GM12878 (cell line): ENCODE data around the gene RAB6B. TPM values are rescaled to one million over a fixed set of nuclear protein-coding genes. Genes with fewer than 3 reads are reported as not detected.
A peak's percentile ranks its signal among the peaks of the same experiment; 100 is the strongest.

Experiments used
- ATAC-seq: fragments of 200-7000 bp; cut with Tn5 transposase; 3 replicates; pipeline ENCODE4 v1.9.1; 2020; ENCODE audit warnings: mild to moderate bottlenecking, moderate library complexity
- BruUV-seq: library from RNA; stranded (reverse); fragments of 400-500 nt; replicated peaks from 2 replicates; lab custom pipeline; 2021; lab: Mats Ljungman, UMichigan
- CTCF ChIA-PET: fragments of 300-600 bp; sonication (Branson Sonifier 250); formaldehyde crosslinking; extraction: SDS; loops from one replicate; lab custom pipeline; 2021; ENCODE audit warnings: inconsistent platforms; lab: Yijun Ruan, JAX
- POLR2A ChIA-PET: fragments of 350-600 bp; formaldehyde crosslinking; extraction: SDS; loops from one replicate; lab custom pipeline; 2021; ENCODE audit warnings: inconsistent platforms; lab: Charles Lee
- RAD21 ChIA-PET: fragments of 300-600 bp; sonication (Branson Sonifier 250); formaldehyde crosslinking; loops from one replicate; lab custom pipeline; 2023; ENCODE audit warnings: antibody characterized with exemption; ENCODE audit not compliant: unreplicated experiment; lab: Charles Lee
- SMC1A ChIA-PET: fragments of 300-600 bp; sonication (Branson Sonifier 250); formaldehyde crosslinking; loops from one replicate; lab custom pipeline; 2023; ENCODE audit not compliant: unreplicated experiment, uncharacterized antibody; lab: Charles Lee
- DNase-seq: peaks from one replicate; pipeline ENCODE4 v3.0.0-alpha.2; 2011; ENCODE audit warnings: low read depth, low spot score
- FAIRE-seq: peaks from 3 replicates; lab custom pipeline; 2011; peaks lifted over from hg19 to GRCh38; lab: Jason Lieb, UNC
- H2AFZ ChIP-seq: 2 replicates; pipeline ENCODE4 v1.6.0; 2011; ENCODE audit warnings: low read depth, low read length, control low read depth; ENCODE audit not compliant: control insufficient read depth
- H3K27ac ChIP-seq: 2 replicates; pipeline ENCODE4 v1.5.1; 2011; ENCODE audit warnings: control low read depth; ENCODE audit not compliant: control insufficient read depth, insufficient read depth
- H3K27me3 ChIP-seq, 2 experiments: replicated peaks in 1 of 2; 2 replicates each; pipeline versions ENCODE4 v1.6.0 to v1.6.1; 2011; ENCODE audit warnings: low read length in 1 of 2; ENCODE audit not compliant: control insufficient read depth in 2 of 2, insufficient read depth in 2 of 2
- H3K36me3 ChIP-seq, 2 experiments: 2 replicates each; pipeline ENCODE4 v1.5.1; 2011; ENCODE audit warnings: low read length in 1 of 2; ENCODE audit not compliant: control insufficient read depth in 2 of 2, insufficient read depth in 2 of 2
- H3K4me1 ChIP-seq: 2 replicates; pipeline ENCODE4 v1.6.1; 2011; ENCODE audit warnings: mild to moderate bottlenecking, low read length, moderate library complexity, mixed read lengths; ENCODE audit not compliant: control insufficient read depth, insufficient read depth
- H3K4me2 ChIP-seq: 2 replicates; pipeline ENCODE4 v1.6.0; 2011; ENCODE audit warnings: control low read depth; ENCODE audit not compliant: control insufficient read depth, insufficient read depth
- H3K4me3 ChIP-seq: fragments of 200-600 bp; sonication (generic); 2 replicates; pipeline ENCODE4 v1.5.1; 2016
- H3K79me2 ChIP-seq: 2 replicates; pipeline ENCODE4 v1.6.0; 2011; ENCODE audit warnings: low read length; ENCODE audit not compliant: control insufficient read depth, insufficient read depth
- H3K9ac ChIP-seq: 2 replicates; pipeline ENCODE4 v1.8.0; 2011; ENCODE audit warnings: low read length, control low read depth, mixed read lengths; ENCODE audit not compliant: control insufficient read depth, insufficient read depth
- H3K9me3 ChIP-seq: replicated peaks from 3 replicates; pipeline ENCODE4 v1.5.1; 2011; ENCODE audit warnings: mild to moderate bottlenecking, low read length; ENCODE audit not compliant: control insufficient read depth, insufficient read depth
- H4K20me1 ChIP-seq: 2 replicates; pipeline ENCODE4 v1.6.0; 2011; ENCODE audit not compliant: control insufficient read depth, insufficient read depth
- BACH1 ChIP-seq: fragments of 450-650 bp; IDR thresholded peaks from 2 replicates; pipeline ENCODE4 v1.6.1; 2017; ENCODE audit warnings: mild to moderate bottlenecking, borderline replicate concordance
- CUX1 ChIP-seq: IDR thresholded peaks from 2 replicates; pipeline ENCODE4 v1.6.1; 2012; ENCODE audit warnings: improper control_type of control experiment, low read depth, low read length; ENCODE audit not compliant: insufficient replicate concordance
- JUNB ChIP-seq: IDR thresholded peaks from 2 replicates; pipeline ENCODE4 v1.6.1; 2016; ENCODE audit warnings: antibody characterized with exemption, mild to moderate bottlenecking
- NFIC ChIP-seq: IDR thresholded peaks from 2 replicates; pipeline ENCODE4 v1.6.1; 2012; ENCODE audit warnings: low read depth, mild to moderate bottlenecking, inconsistent platforms, low read length, moderate library complexity
- SMAD1 ChIP-seq: fragments of 450-650 bp; IDR thresholded peaks from 2 replicates; pipeline ENCODE4 v1.6.1; 2018; ENCODE audit warnings: mild to moderate bottlenecking, low read depth; ENCODE audit not compliant: partially characterized antibody
- SPI1 ChIP-seq: IDR thresholded peaks from 2 replicates; pipeline ENCODE4 v1.6.1; 2011; ENCODE audit warnings: low read depth, mild to moderate bottlenecking, low read length, moderate library complexity, borderline replicate concordance; ENCODE audit not compliant: insufficient read depth
- ZNF24 ChIP-seq: fragments of 450-650 bp; IDR thresholded peaks from 2 replicates; pipeline ENCODE4 v1.6.1; 2017; ENCODE audit warnings: antibody characterized with exemption, mild to moderate bottlenecking
- WGBS: methylation state at CpG from one replicate; pipeline ENCODE4 v1.1.6; 2016; ENCODE audit warnings: low lambda C conversion rate; ENCODE audit not compliant: insufficient replicate concordance, insufficient coverage; ENCODE audit errors: missing lambda C conversion rate; 5-methylcytosine and 5-hydroxymethylcytosine counted together
- in situ Hi-C: fragments of 300-500 bp; cut with MboI; formaldehyde crosslinking; loops from 9 replicates; pipeline ENCODE4 v1.14.3; 2018; ENCODE audit warnings: mixed read lengths
- intact Hi-C: fragments of 100-400 bp; cut with micrococcal nuclease; formaldehyde crosslinking; loops from one replicate; pipeline ENCODE4 v1.14.2; 2022; ENCODE audit not compliant: unreplicated experiment
- polyA plus RNA-seq, 11 experiments: library from polyadenylated mRNA; depleted of rRNA in 4 of 11; unstranded in 6 of 11; stranded (reverse) in 5 of 11; fragments of >200 nt; fragmentation: Nextera tagmentation in 4 of 11; fragmentation: Illumina TruSeq in 1 of 11; extraction: Ambion mirVana in 4 of 11; extraction: Trizol in 1 of 11; gene quantifications; 1 replicate in 1 of 11; 2 replicates in 10 of 11; pipeline versions ENCODE4 v1.2.1 to v1.2.3, GENCODE V29; 2011 to 2016; ENCODE audit warnings: inconsistent platforms in 2 of 11, missing spikeins in 2 of 11, low read depth in 1 of 11
- total RNA-seq, 4 experiments: library from RNA; depleted of rRNA in 3 of 4; stranded (reverse); fragments of >200 nt in 3 of 4; fragmentation: Illumina TruSeq in 1 of 4; extraction: Trizol in 1 of 4; gene quantifications; 2 replicates each; pipeline versions ENCODE4 v1.2.1 to v1.2.3, GENCODE V29; 2013 to 2021

Gene RAB6B
- total and polyA plus RNA-seq, 10 of the 15 experiments (the other 5 are each of a cell fraction or from before 2014, with no cell fraction given) = 0.01 to 0.16 (median 0.04) TPM; not detected in 5

DNA sequence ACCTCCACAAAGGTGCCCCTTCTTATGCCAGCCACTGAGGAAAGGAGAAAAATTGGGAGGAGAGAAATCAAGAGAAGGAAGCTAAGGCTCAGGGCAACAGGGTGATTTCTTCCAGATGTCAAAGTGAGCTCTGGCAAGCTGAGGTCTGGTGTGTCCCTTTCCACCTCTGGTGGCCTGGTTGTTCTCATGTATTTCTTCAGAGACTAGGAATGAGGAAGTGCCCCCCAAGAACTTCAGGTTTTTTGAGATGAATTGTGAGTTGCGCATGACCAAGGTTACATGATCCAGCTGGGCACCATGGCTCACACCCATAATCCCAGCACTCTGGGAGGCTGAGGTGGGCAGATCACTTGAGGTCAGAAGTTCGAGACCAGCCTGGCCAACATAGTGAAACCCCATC is 5.6 kb downstream of the RAB6B start:
- Histone ChIP-seq H3K9ac (no peak overlapping the region), H3K36me3 (no peaks in the 10 kb centered on the region), H3K4me1 (no peaks in the 10 kb centered on the region), H4K20me1 (no peaks in the 10 kb centered on the region; the same call in 1 of the 2 replicates), H3K4me2 (no peak overlapping the region), H2AFZ (no peak overlapping the region), H3K27me3 (peaks cover 9% of the 10 kb centered on the region in 2 experiments), H3K79me2 (no peaks in the 10 kb centered on the region), H3K4me3 (no peak overlapping the region), H3K27ac (no peak overlapping the region), H3K9me3 (no peaks in the 10 kb centered on the region)
- WGBS = 50% methylated on average over 2 of the region's 2 CpGs
- SMC1A ChIA-PET = no interaction called here
- CTCF ChIA-PET = interaction anchor here (0.7 kb wide), 1 partner anchor 10 kb away, joined by 3 read pairs; no protein-coding TSS in a partner anchor
- TF ChIP-seq BACH1 (no peak), JUNB (no peak), ZNF24 (no peak), SPI1 (peak; percentile 55; the same call in 1 of the 2 replicates), CUX1 (no peak), SMAD1 (no peak), NFIC (no peak)
- no peak for ATAC-seq
- intact Hi-C loops (no loop called here), in situ Hi-C loops (no loop called here)
- POLR2A ChIA-PET = interaction anchor here (0.6 kb wide), 1 partner anchor 351 kb away, joined by 7 read pairs; no protein-coding TSS in a partner anchor
- no TSS peak for BruUV-seq
- DNase-seq = no peak
- FAIRE-seq = no peak
- RAD21 ChIA-PET = no interaction called here
